GM18909 (cell line): ENCODE results near the gene PBX2.

Source experiments
- ATAC-seq: cut with Tn5 transposase; IDR thresholded peaks from one replicate; pipeline ENCODE4 v1.9.1; 2021; ENCODE audit warnings: mild to moderate bottlenecking; ENCODE audit not compliant: unreplicated experiment, poor library complexity

PBX2 gene

GRCh38 chr6:32175711-32176475, 14.1 kb downstream of the PBX2 start, which contains the start of gene AGPAT1:
Gene AGPAT1, minus strand, starts transcription at chr6:32176084. Its CDS starts 4,588 bp downstream, at chr6:32171496.
- ATAC-seq, result peak; percentile 40

GRCh38 chr6:32175322-32175710, 14.7 kb downstream of the PBX2 start:
- ATAC-seq, result no peak

GRCh38 chr6:32174416-32174815, 15.6 kb downstream of the PBX2 start:
- no peak for ATAC-seq

- ATAC-seq, result no peak
Observed at GRCh38 chr6:32173051-32173727, 16.8 kb downstream of the PBX2 start.

- no peak for ATAC-seq
Observed at GRCh38 chr6:32171234-32171633, 18.8 kb downstream of the PBX2 start.

- ATAC-seq, result no peak
Observed at GRCh38 chr6:32170294-32170693, 19.7 kb downstream of the PBX2 start.

GRCh38 chr6:32168807-32169591, 21.0 kb downstream of the PBX2 start:
- ATAC-seq, result no peak

GRCh38 chr6:32168350-32168749, 21.7 kb downstream of the PBX2 start:
- ATAC-seq, result no peak

GRCh38 chr6:32167761-32168262, 22.2 kb downstream of the PBX2 start:
- ATAC-seq, result no peak

- ATAC-seq, result no peak
Observed at GRCh38 chr6:32167154-32167760, 22.7 kb downstream of the PBX2 start.

GRCh38 chr6:32166411-32167061, 23.5 kb downstream of the PBX2 start:
- no peak for ATAC-seq

GRCh38 chr6:32164295-32164694, 25.7 kb downstream of the PBX2 start, which contains the start of gene EGFL8:
Gene EGFL8, plus strand, starts transcription at chr6:32164595. Its CDS starts 1,571 bp downstream, at chr6:32166166.
- ATAC-seq, result no peak

GRCh38 chr6:32163559-32164258, 26.3 kb downstream of the PBX2 start:
- ATAC-seq, result no peak

GRCh38 chr6:32158052-32158451, 31.9 kb downstream of the PBX2 start:
- no peak for ATAC-seq

GRCh38 chr6:32156891-32157290, 33.1 kb downstream of the PBX2 start:
- ATAC-seq, result no peak

- ATAC-seq, result peak; percentile 73
Observed at GRCh38 chr6:32154514-32155161, 35.4 kb downstream of the PBX2 start.

- ATAC-seq, result peak; percentile 39
Observed at GRCh38 chr6:32153564-32154513, 36.2 kb downstream of the PBX2 start, which contains the start of gene PPT2. Gene PPT2, plus strand, starts transcription at chr6:32154141. Its CDS starts 454 bp downstream, at chr6:32154595.
